ENCODE results near the gene CLASP1.

The CLASP1 gene

GRCh38 chr2:121545913-121546312, 103.3 kb downstream of the CLASP1 start (continued):
- TF ChIP-seq, protein P1, sequence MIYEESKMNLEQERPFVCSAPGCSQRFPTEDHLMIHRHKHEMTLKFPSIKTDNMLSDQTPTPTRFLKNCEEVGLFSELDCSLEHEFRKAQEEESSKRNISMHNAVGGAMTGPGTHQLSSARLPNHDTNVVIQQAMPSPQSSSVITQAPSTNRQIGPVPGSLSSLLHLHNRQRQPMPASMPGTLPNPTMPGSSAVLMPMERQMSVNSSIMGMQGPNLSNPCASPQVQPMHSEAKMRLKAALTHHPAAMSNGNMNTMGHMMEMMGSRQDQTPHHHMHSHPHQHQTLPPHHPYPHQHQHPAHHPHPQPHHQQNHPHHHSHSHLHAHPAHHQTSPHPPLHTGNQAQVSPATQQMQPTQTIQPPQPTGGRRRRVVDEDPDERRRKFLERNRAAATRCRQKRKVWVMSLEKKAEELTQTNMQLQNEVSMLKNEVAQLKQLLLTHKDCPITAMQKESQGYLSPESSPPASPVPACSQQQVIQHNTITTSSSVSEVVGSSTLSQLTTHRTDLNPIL (CRISPR knock-in tag; IDR thresholded peaks at IDR 0.05; ENCODE audit: low read depth): no peak
- TF ChIP-seq ZFP30 (CRISPR knock-in tag; IDR thresholded peaks at IDR 0.05): no peak
- no peak for TF ChIP-seq PATZ1 (CRISPR knock-in tag; IDR thresholded peaks at IDR 0.05; ENCODE audit: borderline replicate concordance)

- TF ChIP-seq ISL1 (CRISPR knock-in tag; IDR thresholded peaks at IDR 0.05) (no peak), BACH2 (CRISPR knock-in tag; IDR thresholded peaks at IDR 0.05; ENCODE audit: borderline replicate concordance) (no peak), ESRRG (CRISPR knock-in tag; IDR thresholded peaks at IDR 0.05) (no peak), ZNF8 (CRISPR knock-in tag; IDR thresholded peaks at IDR 0.05) (no peak), PPARA (CRISPR knock-in tag; IDR thresholded peaks at IDR 0.05; ENCODE audit: borderline replicate concordance) (no peak), ZFP30 (CRISPR knock-in tag; IDR thresholded peaks at IDR 0.05) (no peak), TOX (CRISPR knock-in tag; IDR thresholded peaks at IDR 0.05; ENCODE audit: borderline replicate concordance) (no peak), ZFP3 (CRISPR knock-in tag; IDR thresholded peaks at IDR 0.05) (no peak), CSDC2 (CRISPR knock-in tag; IDR thresholded peaks at IDR 0.05) (no peak), OSR1 (CRISPR knock-in tag; IDR thresholded peaks at IDR 0.05) (no peak), TSHZ2 (CRISPR knock-in tag; IDR thresholded peaks at IDR 0.05) (no peak), ZNF70 (CRISPR knock-in tag; IDR thresholded peaks at IDR 0.05) (no peak), ZNF565 (CRISPR knock-in tag; conservative IDR thresholded peaks at IDR 0.05; ENCODE audit: low read depth) (no peak), CSRNP3 (CRISPR knock-in tag; IDR thresholded peaks at IDR 0.05) (no peak), ARNTL (CRISPR knock-in tag; IDR thresholded peaks at IDR 0.05; ENCODE audit: borderline replicate concordance, low read depth) (no peak), PATZ1 (CRISPR knock-in tag; IDR thresholded peaks at IDR 0.05; ENCODE audit: borderline replicate concordance) (no peak)
- TF ChIP-seq, protein P2, sequence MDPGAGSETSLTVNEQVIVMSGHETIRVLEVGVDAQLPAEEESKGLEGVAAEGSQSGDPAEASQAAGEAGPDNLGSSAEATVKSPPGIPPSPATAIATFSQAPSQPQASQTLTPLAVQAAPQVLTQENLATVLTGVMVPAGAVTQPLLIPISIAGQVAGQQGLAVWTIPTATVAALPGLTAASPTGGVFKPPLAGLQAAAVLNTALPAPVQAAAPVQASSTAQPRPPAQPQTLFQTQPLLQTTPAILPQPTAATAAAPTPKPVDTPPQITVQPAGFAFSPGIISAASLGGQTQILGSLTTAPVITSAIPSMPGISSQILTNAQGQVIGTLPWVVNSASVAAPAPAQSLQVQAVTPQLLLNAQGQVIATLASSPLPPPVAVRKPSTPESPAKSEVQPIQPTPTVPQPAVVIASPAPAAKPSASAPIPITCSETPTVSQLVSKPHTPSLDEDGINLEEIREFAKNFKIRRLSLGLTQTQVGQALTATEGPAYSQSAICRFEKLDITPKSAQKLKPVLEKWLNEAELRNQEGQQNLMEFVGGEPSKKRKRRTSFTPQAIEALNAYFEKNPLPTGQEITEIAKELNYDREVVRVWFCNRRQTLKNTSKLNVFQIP (CRISPR knock-in tag; IDR thresholded peaks at IDR 0.05; ENCODE audit: borderline replicate concordance, low read depth): no peak
- ATAC-seq: no peak
These were observed 104.0 kb downstream of the CLASP1 start for GRCh38 chr2:121545257-121545656.

DNA sequence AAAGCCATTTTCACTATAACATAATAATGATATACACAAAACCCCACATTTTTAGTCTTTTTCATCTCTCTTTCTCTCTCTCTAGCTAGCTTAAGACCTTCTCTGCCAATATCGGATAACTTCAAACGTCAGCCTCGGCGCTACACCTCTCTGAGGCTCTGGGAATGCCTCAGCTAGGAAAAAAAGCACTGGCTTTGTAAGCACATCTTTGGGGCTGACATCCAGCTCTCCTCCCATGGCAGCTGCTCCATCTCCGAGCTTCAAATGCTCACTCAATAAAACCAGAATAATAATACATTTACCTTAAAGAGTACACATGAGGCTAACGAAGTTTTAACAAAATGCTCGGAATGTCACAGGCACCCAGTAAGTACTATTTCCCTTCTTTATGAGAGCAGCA, 107.8 kb downstream of the CLASP1 start:
- ATAC-seq: no peak
- no peak for TF ChIP-seq TOX (CRISPR knock-in tag; IDR thresholded peaks at IDR 0.05; ENCODE audit: borderline replicate concordance)
- TF ChIP-seq TSHZ2 (CRISPR knock-in tag; IDR thresholded peaks at IDR 0.05): no peak
- no peak for TF ChIP-seq ISL1 (CRISPR knock-in tag; IDR thresholded peaks at IDR 0.05)
- no peak for TF ChIP-seq BACH2 (CRISPR knock-in tag; IDR thresholded peaks at IDR 0.05; ENCODE audit: borderline replicate concordance)
- TF ChIP-seq PATZ1 (CRISPR knock-in tag; IDR thresholded peaks at IDR 0.05; ENCODE audit: borderline replicate concordance): no peak
- TF ChIP-seq ZC3H10 (CRISPR knock-in tag; IDR thresholded peaks at IDR 0.05): no peak
- TF ChIP-seq ZNF565 (CRISPR knock-in tag; conservative IDR thresholded peaks at IDR 0.05; ENCODE audit: low read depth): no peak
- no peak for TF ChIP-seq ZFP3 (CRISPR knock-in tag; IDR thresholded peaks at IDR 0.05)
- TF ChIP-seq CSDC2 (CRISPR knock-in tag; IDR thresholded peaks at IDR 0.05): no peak
- no peak for TF ChIP-seq ZNF8 (CRISPR knock-in tag; IDR thresholded peaks at IDR 0.05)
- TF ChIP-seq ZFP30 (CRISPR knock-in tag; IDR thresholded peaks at IDR 0.05): no peak

All from SK-N-SH treated with all-trans-retinoic acid at 6 μM for 48 hours (cell line).